ENCODE measurements around the gene ZSWIM9. TPM values are rescaled to one million over a fixed set of nuclear protein-coding genes. Genes with fewer than 3 reads are reported as not detected.

The ZSWIM9 gene
- total and polyA plus RNA-seq, 7 experiments from 2014 or later, result 0.82 to 11.6 (median 5.3) TPM

- Mint-ChIP-seq H3K36me3 (peaks cover 0 to 22% (median 11%) of the 10 kb centered on the region in 5 donors), H3K9me3 (no peaks in the 10 kb centered on the region), H3K4me3 (peak overlapping the region in 1 of 10 donors; percentile 1), H3K27ac (peak overlapping the region in 2 of 9 donors; percentile 1 to 46), H3K27me3 (no peaks in the 10 kb centered on the region), H3K4me1 (peaks cover 0 to 11% (median 3%) of the 10 kb centered on the region in 7 donors)
- peak; percentile 73 for ATAC-seq
- no peaks in the 10 kb centered on the region for H3K9me3 ChIP-seq (ENCODE audit: control insufficient read depth in 2 of 3, low read length in 3 of 3)
- H3K27me3 ChIP-seq (ENCODE audit: control insufficient read depth in 2 of 2, insufficient read depth in 2 of 2, low read length in 2 of 2), result no peaks in the 10 kb centered on the region
- no peaks in the 10 kb centered on the region for H3K36me3 ChIP-seq (ENCODE audit: control insufficient read depth in 2 of 3, insufficient read depth in 3 of 3, low read length in 3 of 3)
- intact Hi-C loops (cut with micrococcal nuclease), result no loop called here
- ChIA-PET POLR2A (interaction anchor here (0.9 to 1.0 kb wide), 2 partner anchors 14 to 351 kb away, joined by 3 to 4 read pairs; no protein-coding TSS in a partner anchor), CTCF (no interaction called here)
- DNase-seq, result peak in 4 of 9 donors; percentile 36 to 57 (median 48)
- no peaks in the 10 kb centered on the region for H3K4me1 ChIP-seq (ENCODE audit: control insufficient read depth in 2 of 2, insufficient read depth in 2 of 2, low read length in 2 of 2)
- H3K27ac ChIP-seq (ENCODE audit: low read depth, low read length), result no peak overlapping the region
- no peak overlapping the region for H3K4me3 ChIP-seq (ENCODE audit: low read length)
These were observed 19.9 kb downstream of the ZSWIM9 start for GRCh38 chr19:48190288-48190884.

GRCh38 chr19:48190885-48191284 is 20.4 kb downstream of the ZSWIM9 start:
- peak overlapping the region in 3 of 9 donors; percentile 1 to 46 (median 41) for H3K27ac Mint-ChIP-seq
- POLR2A ChIA-PET, result interaction anchor here (0.9 to 1.0 kb wide), 2 partner anchors 13 to 351 kb away, joined by 3 to 4 read pairs; no protein-coding TSS in a partner anchor
- no peaks in the 10 kb centered on the region for H3K27me3 ChIP-seq (ENCODE audit: control insufficient read depth in 2 of 2, insufficient read depth in 2 of 2, low read length in 2 of 2)

DNA sequence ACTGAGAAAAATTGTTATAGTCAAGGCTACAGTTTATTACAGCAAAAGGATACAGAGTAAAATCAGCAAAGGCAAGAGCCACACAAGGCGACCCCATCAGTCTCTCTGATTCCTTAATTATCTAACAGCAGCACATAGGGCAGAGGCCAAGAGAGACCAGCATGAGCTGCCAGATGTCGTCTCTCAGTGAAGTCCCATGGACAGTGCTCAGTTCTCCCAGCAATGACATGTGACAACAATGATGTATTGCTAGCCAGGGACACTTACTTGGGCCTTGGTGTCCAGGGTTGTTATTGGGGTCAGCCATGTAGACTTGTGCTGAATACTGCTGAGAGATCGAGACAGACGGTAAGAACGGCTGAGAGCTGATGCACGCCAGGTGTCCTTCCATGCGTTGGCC is 22.3 kb downstream of the ZSWIM9 start:
- Mint-ChIP-seq H3K9me3 (no peaks in the 10 kb centered on the region), H3K27me3 (no peaks in the 10 kb centered on the region), H3K36me3 (peaks cover 0 to 21% (median 11%) of the 10 kb centered on the region in 5 donors), H3K4me1 (peaks cover 0 to 18% (median 6%) of the 10 kb centered on the region in 7 donors), H3K27ac (peak overlapping the region in 1 of 9 donors; percentile 5), H3K4me3 (no peak overlapping the region)
- Histone ChIP-seq H3K27ac (ENCODE audit: low read depth, low read length) (no peak overlapping the region), H3K4me1 (ENCODE audit: control insufficient read depth in 2 of 2, insufficient read depth in 2 of 2, low read length in 2 of 2) (no peaks in the 10 kb centered on the region), H3K4me3 (ENCODE audit: low read length) (no peak overlapping the region), H3K27me3 (ENCODE audit: control insufficient read depth in 2 of 2, insufficient read depth in 2 of 2, low read length in 2 of 2) (no peaks in the 10 kb centered on the region), H3K36me3 (ENCODE audit: control insufficient read depth in 2 of 3, insufficient read depth in 3 of 3, low read length in 3 of 3) (no peaks in the 10 kb centered on the region), H3K9me3 (ENCODE audit: control insufficient read depth in 2 of 3, low read length in 3 of 3) (no peaks in the 10 kb centered on the region)
- ATAC-seq (no peak), DNase-seq (no peak)
- POLR2A ChIA-PET, result no interaction called here
- intact Hi-C loops (cut with micrococcal nuclease), result no loop called here
- CTCF ChIA-PET, result no interaction called here

More at GRCh38 chr19:48190885-48191284, 20.4 kb downstream of the ZSWIM9 start:
- CTCF ChIA-PET, result interaction anchor here (0.7 kb wide), 1 partner anchor 71 kb away, joined by 3 read pairs; no protein-coding TSS in a partner anchor
- H3K4me3 Mint-ChIP-seq, result peak overlapping the region in 1 of 10 donors; percentile 1
- Histone ChIP-seq H3K4me3 (ENCODE audit: low read length) (no peak overlapping the region), H3K36me3 (ENCODE audit: control insufficient read depth in 2 of 3, insufficient read depth in 3 of 3, low read length in 3 of 3) (no peaks in the 10 kb centered on the region), H3K9me3 (ENCODE audit: control insufficient read depth in 2 of 3, low read length in 3 of 3) (no peaks in the 10 kb centered on the region), H3K4me1 (ENCODE audit: control insufficient read depth in 2 of 2, insufficient read depth in 2 of 2, low read length in 2 of 2) (no peaks in the 10 kb centered on the region), H3K27ac (ENCODE audit: low read depth, low read length) (no peak overlapping the region)
- ATAC-seq, result no peak
- peaks cover 0 to 22% (median 11%) of the 10 kb centered on the region in 5 donors for H3K36me3 Mint-ChIP-seq
- DNase-seq, result no peak
- H3K27me3 Mint-ChIP-seq, result no peaks in the 10 kb centered on the region
- intact Hi-C loops (cut with micrococcal nuclease), result no loop called here
- no peaks in the 10 kb centered on the region for H3K9me3 Mint-ChIP-seq
- H3K4me1 Mint-ChIP-seq, result peaks cover 0 to 13% (median 3%) of the 10 kb centered on the region in 7 donors

GRCh38 chr19:48194041-48194843 is 23.8 kb downstream of the ZSWIM9 start:
- POLR2A ChIA-PET, result interaction anchor here (0.7 to 1.5 kb wide), 3 partner anchors 9 to 67 kb away, joined by 3 to 6 read pairs (median 3); no protein-coding TSS in a partner anchor
- Mint-ChIP-seq H3K9me3 (no peaks in the 10 kb centered on the region), H3K4me1 (peaks cover 0 to 17% (median 6%) of the 10 kb centered on the region in 7 donors), H3K36me3 (peaks cover 0 to 11% (median 8%) of the 10 kb centered on the region in 5 donors), H3K4me3 (peak overlapping the region in 1 of 10 donors; percentile 55), H3K27ac (peak overlapping the region in 2 of 9 donors; percentile 36 to 46), H3K27me3 (no peaks in the 10 kb centered on the region)
- DNase-seq (peak in 3 of 9 donors; percentile 9 to 17 (median 17)), ATAC-seq (no peak)
- CTCF ChIA-PET, result interaction anchor here (0.6 to 1.5 kb wide), 5 partner anchors 10 to 228 kb away, joined by 3 to 11 read pairs (median 3); partner anchors contain the start of gene ZSWIM9
- intact Hi-C loops (cut with micrococcal nuclease), result loop anchor here in 1 of 2 donors (1.0 kb wide), 1 partner anchor 66 kb away; no protein-coding TSS in a partner anchor
- Histone ChIP-seq H3K27ac (ENCODE audit: low read depth, low read length) (no peak overlapping the region), H3K27me3 (ENCODE audit: control insufficient read depth in 2 of 2, insufficient read depth in 2 of 2, low read length in 2 of 2) (no peaks in the 10 kb centered on the region), H3K36me3 (ENCODE audit: control insufficient read depth in 2 of 3, insufficient read depth in 3 of 3, low read length in 3 of 3) (no peaks in the 10 kb centered on the region), H3K9me3 (ENCODE audit: control insufficient read depth in 2 of 3, low read length in 3 of 3) (no peaks in the 10 kb centered on the region), H3K4me1 (ENCODE audit: control insufficient read depth in 2 of 2, insufficient read depth in 2 of 2, low read length in 2 of 2) (no peaks in the 10 kb centered on the region), H3K4me3 (ENCODE audit: low read length) (no peak overlapping the region)

- intact Hi-C loops (cut with micrococcal nuclease), result loop anchor here in 1 of 2 donors (1.0 kb wide), 1 partner anchor 65 kb away; no protein-coding TSS in a partner anchor
- no peaks in the 10 kb centered on the region for H3K27me3 Mint-ChIP-seq
These were observed 24.7 kb downstream of the ZSWIM9 start for GRCh38 chr19:48194844-48195830.

More at GRCh38 chr19:48194844-48195830, 24.7 kb downstream of the ZSWIM9 start:
- Histone ChIP-seq H3K27ac (ENCODE audit: low read depth, low read length) (no peak overlapping the region), H3K4me3 (ENCODE audit: low read length) (no peak overlapping the region), H3K27me3 (ENCODE audit: control insufficient read depth in 2 of 2, insufficient read depth in 2 of 2, low read length in 2 of 2) (no peaks in the 10 kb centered on the region), H3K4me1 (ENCODE audit: control insufficient read depth in 2 of 2, insufficient read depth in 2 of 2, low read length in 2 of 2) (no peaks in the 10 kb centered on the region), H3K36me3 (ENCODE audit: control insufficient read depth in 2 of 3, insufficient read depth in 3 of 3, low read length in 3 of 3) (no peaks in the 10 kb centered on the region), H3K9me3 (ENCODE audit: control insufficient read depth in 2 of 3, low read length in 3 of 3) (no peaks in the 10 kb centered on the region)
- peaks cover 0 to 1% (median 0%) of the 10 kb centered on the region in 11 donors for H3K9me3 Mint-ChIP-seq
- CTCF ChIA-PET, result interaction anchor here (0.6 to 1.5 kb wide), 3 partner anchors 9 to 229 kb away, joined by 3 to 11 read pairs (median 3); partner anchors contain the start of gene ZSWIM9
- POLR2A ChIA-PET, result interaction anchor here (1.1 to 1.5 kb wide), 3 partner anchors 8 to 66 kb away, joined by 3 to 6 read pairs (median 3); no protein-coding TSS in a partner anchor
- DNase-seq (no peak), ATAC-seq (no peak)
- peak overlapping the region in 2 of 9 donors; percentile 17 to 30 for H3K27ac Mint-ChIP-seq
- no peak overlapping the region for H3K4me3 Mint-ChIP-seq
- peaks cover 0 to 18% (median 8%) of the 10 kb centered on the region in 7 donors for H3K4me1 Mint-ChIP-seq
- H3K36me3 Mint-ChIP-seq, result peaks cover 0 to 11% (median 8%) of the 10 kb centered on the region in 5 donors
